ENCODE measurements around the gene CDY2B.
"Not testable (repeated sequence)": the region's sequence is repeated elsewhere in the genome, so short reads cannot be mapped to it uniquely, and the experiment has no call there.

DNA sequence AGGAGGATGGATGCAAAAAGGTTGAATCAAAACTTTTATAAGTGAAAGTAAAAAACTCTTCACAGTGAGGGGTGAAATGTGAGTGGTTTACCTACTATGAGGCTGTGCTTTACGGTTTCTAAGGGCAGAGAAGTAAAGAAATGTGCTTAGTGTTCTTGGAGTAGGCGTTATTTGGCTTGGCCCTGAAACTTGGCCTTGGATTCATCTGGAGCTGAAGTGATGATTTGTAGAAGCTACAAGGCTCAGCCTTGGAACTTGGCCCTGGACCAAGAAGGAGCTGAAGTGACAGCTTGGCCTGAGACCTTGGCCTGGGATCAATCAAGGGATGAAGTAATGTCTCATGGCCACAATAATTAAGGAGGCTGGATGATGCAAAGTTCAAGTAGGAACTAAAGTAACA is 1.7 kb upstream of the CDY2B start:
- TF ChIP-seq EZH2 (IDR thresholded peaks at IDR 0.05; ENCODE audit: borderline replicate concordance, insufficient read depth, low read length, poor library complexity, severe bottlenecking); SMC3 (conservative IDR thresholded peaks at IDR 0.05; ENCODE audit: poor library complexity); POLR2AphosphoS5 (IDR thresholded peaks at IDR 0.05); EP300 (conservative IDR thresholded peaks at IDR 0.05; ENCODE audit: poor library complexity, severe bottlenecking); TAF1 (IDR thresholded peaks at IDR 0.05; ENCODE audit: low read depth); REST (IDR thresholded peaks at IDR 0.05; ENCODE audit: borderline replicate concordance); MXI1 (conservative IDR thresholded peaks at IDR 0.05; ENCODE audit: poor library complexity, severe bottlenecking); RAD21 (conservative IDR thresholded peaks at IDR 0.05): not testable (repeated sequence)
- TF ChIP-seq, protein P1, sequence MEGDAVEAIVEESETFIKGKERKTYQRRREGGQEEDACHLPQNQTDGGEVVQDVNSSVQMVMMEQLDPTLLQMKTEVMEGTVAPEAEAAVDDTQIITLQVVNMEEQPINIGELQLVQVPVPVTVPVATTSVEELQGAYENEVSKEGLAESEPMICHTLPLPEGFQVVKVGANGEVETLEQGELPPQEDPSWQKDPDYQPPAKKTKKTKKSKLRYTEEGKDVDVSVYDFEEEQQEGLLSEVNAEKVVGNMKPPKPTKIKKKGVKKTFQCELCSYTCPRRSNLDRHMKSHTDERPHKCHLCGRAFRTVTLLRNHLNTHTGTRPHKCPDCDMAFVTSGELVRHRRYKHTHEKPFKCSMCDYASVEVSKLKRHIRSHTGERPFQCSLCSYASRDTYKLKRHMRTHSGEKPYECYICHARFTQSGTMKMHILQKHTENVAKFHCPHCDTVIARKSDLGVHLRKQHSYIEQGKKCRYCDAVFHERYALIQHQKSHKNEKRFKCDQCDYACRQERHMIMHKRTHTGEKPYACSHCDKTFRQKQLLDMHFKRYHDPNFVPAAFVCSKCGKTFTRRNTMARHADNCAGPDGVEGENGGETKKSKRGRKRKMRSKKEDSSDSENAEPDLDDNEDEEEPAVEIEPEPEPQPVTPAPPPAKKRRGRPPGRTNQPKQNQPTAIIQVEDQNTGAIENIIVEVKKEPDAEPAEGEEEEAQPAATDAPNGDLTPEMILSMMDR (IDR thresholded peaks at IDR 0.05; ENCODE audit: poor library complexity, severe bottlenecking): not testable (repeated sequence)

All from neural cell (in vitro differentiated cells).